Left colon (tissue), 2 donors: ENCODE measurements around the gene NOP56. TPM values are rescaled to one million over a fixed set of nuclear protein-coding genes. Genes with fewer than 3 reads are reported as not detected.
"Not testable (repeated sequence)": the region's sequence is repeated elsewhere in the genome, so short reads cannot be mapped to it uniquely, and the experiment has no call there.

Experiments
- ATAC-seq: fragments of 200-7000 bp; cut with Tn5 transposase; one replicate; pipeline ENCODE4 v1.9.1; 2020; ENCODE audit warnings: mild to moderate bottlenecking, moderate library complexity
- DNase-seq, 2 donors: peaks; one replicate each; pipeline ENCODE4 v3.0.0-alpha.2; 2020
- intact Hi-C, 2 donors: fragments of 100-400 bp; cut with DNase I in 1 of 2; cut with micrococcal nuclease in 1 of 2; formaldehyde crosslinking; loops; one replicate each; pipeline versions ENCODE4 v1.11.2 to v1.14.0; 2022; cut with DNase I, micrococcal nuclease
- total RNA-seq, 2 donors: library from RNA; stranded (reverse); fragmentation: NEBNext Ultra II Directional; extraction: Animal tissue kit (Norgen Biotek cat#: 25700); gene quantifications; one replicate each; pipeline ENCODE4 v1.2.1, GENCODE V29; 2021
- donor health status: DM: no; HTN: no; CAD: no.
- donor health status: DM: yes; HTN: yes; CAD: no.

The NOP56 gene
- total RNA-seq, 2 donors from 2014 or later, result 70.9 to 85.3 TPM

DNA sequence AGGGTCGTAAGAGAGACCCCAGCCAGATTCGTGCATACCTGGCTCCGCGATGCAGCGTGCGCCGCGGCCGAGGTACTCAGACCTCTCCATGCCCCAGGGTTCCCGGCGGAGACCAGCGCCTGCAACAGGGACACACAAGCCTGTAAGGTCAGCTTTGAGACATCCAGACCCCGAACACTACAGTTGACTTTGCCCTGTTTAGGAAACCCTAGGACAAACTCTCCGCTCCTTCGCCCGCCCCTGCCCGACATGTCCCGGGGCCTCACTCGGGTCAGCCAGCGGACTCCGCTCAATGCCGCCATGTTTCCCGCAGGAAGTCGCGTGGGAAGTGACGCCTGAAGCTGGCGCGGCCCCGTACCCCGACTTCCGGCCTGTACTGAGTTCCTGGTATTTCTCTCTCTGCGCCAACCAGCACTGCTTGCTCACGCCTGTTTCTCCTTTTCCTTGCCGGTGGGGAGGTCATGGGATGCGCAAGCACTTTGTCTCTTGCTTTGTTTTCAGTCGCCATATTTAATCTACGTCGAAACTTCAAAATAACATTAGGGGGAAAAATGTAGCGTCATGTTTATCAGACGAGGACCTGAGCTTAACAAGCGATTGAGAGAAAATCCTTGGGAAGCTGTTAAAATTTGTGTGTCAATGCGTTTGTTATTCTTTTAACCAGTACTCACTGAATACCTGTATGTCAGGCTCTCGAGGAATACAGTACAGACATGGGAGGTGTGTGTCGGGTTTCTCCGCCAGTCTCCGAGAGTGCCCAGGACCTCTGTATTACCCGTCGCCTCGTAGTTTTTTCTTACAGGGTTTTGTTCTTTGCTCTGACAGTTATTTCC lies 11.7 kb downstream of the NOP56 start, which contains the start of gene IDH3B:
Gene IDH3B (minus strand): TSS at position 330 of the 833 bp plus-strand sequence. CDS start 28 bp downstream, at position 302.
- DNase-seq (peak; percentile 90 to 94), ATAC-seq (peak; percentile 99)
- intact Hi-C loops, result no loop called here

GRCh38 chr20:2671977-2672376 lies 19.5 kb downstream of the NOP56 start:
- ATAC-seq, result no peak
- intact Hi-C loops, result no loop called here
- DNase-seq, result no peak

DNA sequence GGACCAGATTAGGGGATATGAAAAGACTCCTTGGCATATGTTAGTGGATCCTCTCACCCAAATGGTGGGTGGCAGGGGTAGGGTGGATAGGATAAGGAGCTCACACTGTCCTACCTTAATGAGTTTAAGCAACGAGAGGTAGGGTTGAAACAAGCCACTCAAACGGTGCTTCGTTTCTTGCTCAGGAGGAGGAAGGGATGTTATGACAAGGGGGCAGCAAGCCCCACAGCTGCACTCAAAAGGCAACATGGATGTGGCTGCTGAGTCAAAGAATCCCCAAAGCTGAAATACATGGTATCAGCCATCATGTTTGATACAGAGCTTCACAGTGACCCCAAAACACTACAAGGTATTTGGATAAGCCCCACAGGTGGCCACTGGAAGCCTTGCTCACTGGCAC lies 20.0 kb downstream of the NOP56 start:
- DNase-seq (no peak), ATAC-seq (no peak)
- intact Hi-C loops, result no loop called here

DNA sequence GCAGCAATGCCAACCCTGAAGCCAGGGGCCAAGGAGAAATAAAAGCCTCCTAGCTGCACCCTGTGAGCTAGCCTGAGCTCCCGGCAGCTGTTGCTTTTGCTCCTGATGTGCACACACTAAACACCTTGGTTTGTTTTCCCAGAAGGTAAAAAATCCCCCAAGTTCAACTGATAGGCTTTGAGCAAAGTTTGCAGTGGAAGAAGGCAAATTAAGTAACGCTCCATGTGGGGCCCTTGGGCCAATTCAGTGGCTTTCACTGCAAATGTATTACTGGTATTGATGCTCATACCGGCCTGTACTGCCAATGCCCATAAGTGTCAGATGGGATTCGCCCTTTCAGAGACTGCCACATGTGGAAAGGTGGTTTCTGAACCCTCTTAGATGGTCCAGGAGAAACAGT lies 21.0 kb downstream of the NOP56 start:
- no peak for DNase-seq
- intact Hi-C loops, result no loop called here
- ATAC-seq, result no peak

GRCh38 chr20:2680046-2680445 lies 27.6 kb downstream of the NOP56 start:
- no peak for DNase-seq
- intact Hi-C loops, result no loop called here
- no peak for ATAC-seq

DNA sequence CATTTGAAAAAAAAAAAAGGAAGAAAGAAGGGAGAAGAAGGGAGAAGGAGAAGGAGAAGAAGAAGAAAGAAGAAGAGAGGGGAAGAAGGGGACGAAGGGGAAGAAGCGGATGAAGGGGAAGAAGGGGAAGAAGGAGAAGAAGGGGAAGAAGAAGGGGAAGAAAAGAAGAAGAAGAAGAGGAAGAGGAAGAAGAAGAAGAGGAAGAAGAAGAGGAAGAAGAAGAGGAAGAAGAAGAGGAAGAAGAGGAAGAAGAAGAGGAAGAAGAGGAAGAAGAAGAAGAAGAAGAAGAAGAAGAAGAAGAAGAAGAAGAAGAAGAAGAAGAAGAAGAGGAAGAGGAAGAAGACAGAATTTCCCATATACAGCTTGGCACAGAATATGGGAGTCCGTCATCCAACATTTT lies 29.6 kb downstream of the NOP56 start:
- DNase-seq, ATAC-seq, intact Hi-C loops: not testable (repeated sequence)

- ATAC-seq, intact Hi-C loops: not testable (repeated sequence)
These were observed 32.4 kb downstream of the NOP56 start for GRCh38 chr20:2684817-2685216.

DNA sequence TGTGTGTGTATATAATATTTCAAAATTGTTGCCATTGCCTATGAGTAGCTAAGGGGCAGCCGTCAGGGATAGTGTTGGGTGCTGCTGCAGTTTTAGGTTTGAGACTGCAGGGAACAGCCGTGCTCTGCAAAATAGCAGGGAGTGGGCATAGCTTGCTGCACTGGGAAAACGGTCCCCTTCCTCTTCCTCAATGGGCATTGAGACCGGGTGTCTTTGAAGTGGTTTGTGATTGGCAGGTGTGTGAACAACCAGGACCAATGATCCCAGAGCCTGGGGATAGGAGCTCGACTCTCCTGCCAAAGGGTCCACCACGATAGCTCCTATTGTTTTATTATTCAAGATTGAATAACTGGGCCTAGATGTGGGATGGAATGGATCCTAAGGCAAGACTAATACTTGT lies 35.1 kb downstream of the NOP56 start:
- no peak for DNase-seq
- intact Hi-C loops, result no loop called here
- no peak for ATAC-seq

More at GRCh38 chr20:2684817-2685216, 32.4 kb downstream of the NOP56 start:
- not testable (repeated sequence) for DNase-seq

GRCh38 chr20:2688041-2688591 lies 35.7 kb downstream of the NOP56 start:
- intact Hi-C loops, result no loop called here
- ATAC-seq (peak; percentile 77), DNase-seq (peak in 1 of 2 donors; percentile 69)

DNA sequence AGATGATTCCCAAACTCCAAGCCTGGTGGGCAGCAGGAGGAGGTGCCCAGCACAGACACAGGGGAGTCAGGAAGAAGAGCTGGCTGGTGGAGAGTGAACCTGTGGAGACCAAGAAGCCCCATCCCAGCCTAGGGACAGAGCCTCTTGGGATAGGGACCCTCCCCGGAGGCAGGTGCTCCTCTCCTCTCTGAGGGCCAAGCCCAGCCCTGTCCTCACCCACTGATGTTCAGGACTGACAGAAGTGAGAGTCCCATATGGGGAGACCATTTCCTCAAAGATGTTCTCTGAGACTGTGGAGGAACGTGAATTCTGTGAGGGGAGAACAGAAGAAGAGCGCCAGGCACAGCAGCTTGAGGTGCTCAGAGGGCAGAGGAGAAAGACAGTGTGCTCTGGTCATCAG lies 37.8 kb downstream of the NOP56 start:
- intact Hi-C loops, result no loop called here
- ATAC-seq, result no peak
- no peak for DNase-seq

DNA sequence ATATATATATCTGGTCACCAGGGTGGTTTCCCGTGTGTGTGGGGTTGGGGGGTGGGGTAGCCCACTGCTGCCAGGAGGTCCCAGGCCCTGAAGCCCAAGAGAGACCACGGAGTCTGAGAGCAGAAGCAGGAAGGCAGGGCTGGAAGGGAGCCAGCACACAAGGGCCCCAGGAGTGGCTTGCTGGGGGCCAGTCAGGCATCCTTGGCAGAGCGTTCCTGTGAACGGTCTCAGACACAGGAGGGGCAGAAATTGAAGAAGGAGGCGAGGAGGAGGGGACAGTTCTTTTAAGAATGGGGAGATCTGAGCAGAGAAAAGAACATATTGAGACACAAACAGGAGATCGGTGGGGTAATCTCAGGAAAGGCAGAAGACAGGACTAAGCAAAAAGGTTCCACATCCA lies 38.3 kb downstream of the NOP56 start:
- ATAC-seq (no peak), DNase-seq (no peak)
- intact Hi-C loops, result no loop called here

GRCh38 chr20:2691127-2691526 lies 38.7 kb downstream of the NOP56 start:
- intact Hi-C loops, result no loop called here

DNA sequence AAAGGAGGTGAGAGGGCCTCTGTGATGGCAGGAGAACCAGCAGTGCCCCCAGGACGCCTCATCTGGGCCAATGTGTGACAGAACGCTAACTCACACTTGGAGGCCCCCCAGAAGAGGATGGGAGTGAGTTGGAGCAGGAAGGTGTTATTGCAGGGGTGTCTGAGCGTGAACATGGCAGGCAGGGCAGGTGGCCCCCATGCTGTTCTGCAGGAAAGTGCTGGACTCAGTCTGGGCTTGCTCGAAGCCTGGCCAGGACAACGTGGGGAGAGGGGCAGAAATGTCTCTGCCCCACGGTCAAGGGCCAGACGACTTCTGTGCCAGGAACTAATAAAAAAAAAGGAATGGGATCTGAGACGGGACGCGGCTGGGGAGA lies 39.2 kb downstream of the NOP56 start:
- ATAC-seq, result no peak
- DNase-seq, result no peak
- intact Hi-C loops, result no loop called here

More at GRCh38 chr20:2691127-2691526, 38.7 kb downstream of the NOP56 start:
- DNase-seq (no peak), ATAC-seq (no peak)

GRCh38 chr20:2692036-2692885 lies 39.8 kb downstream of the NOP56 start, which contains the start of gene EBF4:
Gene EBF4 (plus strand): TSS chr20:2692780. CDS start chr20:2693646, 866 bp downstream.
- ATAC-seq (peak; percentile 24), DNase-seq (peak; percentile 27 to 45)
- intact Hi-C loops, result no loop called here

DNA sequence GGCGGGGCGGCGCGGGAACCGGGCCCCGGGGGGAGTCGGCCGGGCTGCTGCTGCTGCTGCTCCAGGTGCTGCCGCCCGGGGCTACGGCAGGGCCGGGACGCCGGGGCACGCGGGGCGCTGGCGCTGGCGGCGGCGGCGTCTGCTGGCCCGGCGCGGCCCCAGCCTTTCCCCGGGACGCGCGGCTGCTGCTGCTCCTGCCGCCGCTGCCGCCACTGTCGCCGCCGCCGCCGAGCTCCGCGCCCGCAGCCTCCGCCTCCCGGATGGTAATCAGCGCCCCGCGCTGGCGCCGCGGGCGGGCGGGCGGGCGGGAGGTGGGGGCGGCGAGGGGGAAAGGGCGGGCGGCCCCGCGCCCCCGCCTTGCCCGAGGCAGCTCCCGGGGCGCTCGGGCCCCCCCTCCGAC lies 40.5 kb downstream of the NOP56 start:
- intact Hi-C loops, result no loop called here
- DNase-seq (peak in 1 of 2 donors; percentile 18), ATAC-seq (peak; percentile 18)

DNA sequence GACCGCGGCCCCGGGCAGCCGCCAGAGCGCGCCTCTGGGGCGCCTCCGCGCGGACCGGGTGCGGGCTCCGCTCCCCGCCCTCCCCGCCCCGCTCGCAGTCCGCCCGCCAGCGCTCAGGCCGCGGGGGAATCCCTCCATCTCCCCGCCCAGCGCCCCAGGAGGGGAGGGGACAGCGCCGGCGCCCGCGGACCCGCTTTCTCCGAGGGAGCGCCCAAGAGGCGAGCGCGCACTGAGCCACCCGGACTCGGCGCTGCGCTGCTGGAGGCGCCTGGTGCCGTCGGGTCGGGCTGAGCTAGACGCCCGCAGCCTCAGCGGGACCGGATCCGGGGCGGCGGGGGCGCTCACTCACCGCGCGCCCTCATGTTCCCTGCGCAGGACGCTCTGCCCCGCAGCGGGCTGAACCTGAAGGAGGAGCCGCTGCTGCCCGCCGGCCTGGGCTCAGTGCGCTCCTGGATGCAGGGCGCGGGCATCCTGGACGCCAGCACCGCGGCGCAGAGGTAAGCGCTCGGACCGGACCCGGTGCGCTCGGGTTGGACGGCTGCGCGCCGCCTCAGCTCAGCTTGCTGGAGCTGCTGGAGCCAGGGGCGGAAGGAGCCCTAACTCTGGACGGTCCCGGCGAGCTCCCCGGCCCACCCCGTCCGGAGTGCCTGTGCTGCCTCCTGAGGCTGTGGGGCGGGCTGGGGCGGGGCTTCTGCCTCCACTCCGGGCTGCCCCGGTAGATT lies 41.0 kb downstream of the NOP56 start:
- ATAC-seq (peak; percentile 42), DNase-seq (peak in 1 of 2 donors; percentile 24)
- intact Hi-C loops, result no loop called here

DNA sequence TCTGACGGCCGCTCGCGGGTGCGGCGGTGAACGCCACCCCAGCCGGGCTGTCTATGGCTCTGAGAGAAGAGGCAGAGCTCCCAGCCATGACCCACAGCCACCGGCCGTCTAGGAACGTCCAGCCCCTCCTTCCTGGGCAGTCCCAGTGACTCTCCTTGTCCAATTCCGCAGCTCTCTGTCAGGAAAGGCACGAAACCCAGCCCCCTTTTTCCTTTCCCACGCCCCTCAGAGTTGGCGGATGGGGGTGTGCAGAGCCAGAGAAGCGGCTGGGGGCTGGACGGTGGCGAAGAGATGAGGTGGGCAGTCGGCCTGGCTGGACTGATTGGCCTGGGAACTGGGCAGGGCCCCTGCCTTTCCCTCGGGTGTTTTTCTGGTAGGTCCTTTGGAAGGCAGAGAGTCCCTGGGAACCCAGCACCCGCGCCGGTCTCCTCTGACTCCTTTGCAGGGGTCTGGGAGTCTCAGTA lies 41.6 kb downstream of the NOP56 start:
- DNase-seq (no peak), ATAC-seq (no peak)
- intact Hi-C loops, result no loop called here

DNA sequence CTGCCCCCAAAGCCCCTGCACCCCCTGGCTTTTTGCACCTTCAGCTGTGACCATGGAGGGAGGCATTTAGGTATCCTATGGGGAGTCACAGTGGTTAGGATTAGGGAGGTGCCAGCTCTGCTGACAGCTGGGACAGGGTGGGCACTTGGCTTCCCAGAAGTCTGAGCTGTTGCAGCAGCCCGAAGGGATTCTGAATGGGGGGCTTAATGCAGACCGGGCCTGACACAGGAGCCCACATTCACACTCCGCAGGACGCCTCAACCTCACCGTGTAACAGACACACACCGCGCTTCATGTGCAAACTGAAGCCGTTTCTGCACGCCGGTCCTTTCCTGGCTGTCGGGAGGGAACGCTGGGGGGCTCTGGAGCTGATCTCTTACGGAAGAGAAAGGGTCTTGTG lies 42.1 kb downstream of the NOP56 start:
- DNase-seq, result no peak
- intact Hi-C loops, result no loop called here
- ATAC-seq, result no peak
